ENCODE measurements around the gene PLAC9.

Gene PLAC9

GRCh38 chr10:80160361-80161320 lies 28.1 kb downstream of the PLAC9 start:
- no peak for DNase-seq (ENCODE audit: low spot score)

- no peak for DNase-seq (ENCODE audit: low spot score)
These were observed 29.0 kb downstream of the PLAC9 start for GRCh38 chr10:80161321-80162083.

- DNase-seq (ENCODE audit: low spot score): no peak
These were observed 31.3 kb downstream of the PLAC9 start for GRCh38 chr10:80163741-80164341.

- DNase-seq (ENCODE audit: low spot score): no peak
These were observed 32.1 kb downstream of the PLAC9 start for GRCh38 chr10:80164596-80164995.

- no peak for DNase-seq (ENCODE audit: low spot score)
These were observed 32.6 kb downstream of the PLAC9 start for GRCh38 chr10:80165173-80165572.

GRCh38 chr10:80166581-80167470 lies 34.3 kb downstream of the PLAC9 start:
- no peak for DNase-seq (ENCODE audit: low spot score)

GRCh38 chr10:80167471-80168161 lies 35.1 kb downstream of the PLAC9 start:
- no peak for DNase-seq (ENCODE audit: low spot score)

GRCh38 chr10:80168162-80168511 lies 35.6 kb downstream of the PLAC9 start:
- peak; percentile 37 for DNase-seq (ENCODE audit: low spot score)

- DNase-seq (ENCODE audit: low spot score): no peak
These were observed 36.3 kb downstream of the PLAC9 start for GRCh38 chr10:80168679-80169380.

- DNase-seq (ENCODE audit: low spot score): no peak
These were observed 37.5 kb downstream of the PLAC9 start for GRCh38 chr10:80170026-80170425.

GRCh38 chr10:80170641-80171040 lies 38.1 kb downstream of the PLAC9 start:
- no peak for DNase-seq (ENCODE audit: low spot score)

GRCh38 chr10:80171248-80171660 lies 38.7 kb downstream of the PLAC9 start:
- no peak for DNase-seq (ENCODE audit: low spot score)

GRCh38 chr10:80172896-80173295 lies 40.4 kb downstream of the PLAC9 start:
- DNase-seq (ENCODE audit: low spot score): no peak

GRCh38 chr10:80173466-80173865 lies 40.9 kb downstream of the PLAC9 start:
- DNase-seq (ENCODE audit: low spot score): peak; percentile 29

- DNase-seq (ENCODE audit: low spot score): no peak
These were observed 42.3 kb downstream of the PLAC9 start for GRCh38 chr10:80174641-80175395.

- no peak for DNase-seq (ENCODE audit: low spot score)
These were observed 44.0 kb downstream of the PLAC9 start for GRCh38 chr10:80176526-80176925.

- no peak for DNase-seq (ENCODE audit: low spot score)
These were observed 45.5 kb downstream of the PLAC9 start for GRCh38 chr10:80177781-80178636.

- no peak for DNase-seq (ENCODE audit: low spot score)
These were observed 50.5 kb downstream of the PLAC9 start for GRCh38 chr10:80182986-80183385.

GRCh38 chr10:80183436-80183835 lies 50.9 kb downstream of the PLAC9 start:
- DNase-seq (ENCODE audit: low spot score): no peak

Measured in Ammon's horn (tissue), 1 donor.